Stimulated activated naive CD8-positive, alpha-beta T cell treated with anti-CD3 and anti-CD28 coated beads, Interleukin-15, Interleukin-2, amounts not matched to agents 100 ng/mL and 50 ng/mL, for 24 hours (primary cell): ENCODE data around the gene TTC7B.
A peak's percentile ranks its signal among the peaks of the same experiment; 100 is the strongest.

ENCODE experiments used
- H3K27ac Mint-ChIP-seq: one replicate; pipeline ENCODE4 v1.8.0; 2021; ENCODE audit warnings: mild to moderate bottlenecking, mixed read lengths
- H3K27me3 Mint-ChIP-seq: one replicate; pipeline ENCODE4 v1.8.0; 2021; ENCODE audit warnings: mixed read lengths
- H3K36me3 Mint-ChIP-seq: one replicate; pipeline ENCODE4 v1.8.0; 2021; ENCODE audit warnings: low read depth, mixed read lengths
- H3K4me1 Mint-ChIP-seq: one replicate; pipeline ENCODE4 v1.8.0; 2021; ENCODE audit warnings: low read depth, mixed read lengths
- H3K4me3 Mint-ChIP-seq: one replicate; pipeline ENCODE4 v1.8.0; 2021; ENCODE audit warnings: mild to moderate bottlenecking, mixed read lengths
- H3K9me3 Mint-ChIP-seq: one replicate; pipeline ENCODE4 v1.8.0; 2021; ENCODE audit warnings: mixed read lengths

Gene TTC7B

DNA sequence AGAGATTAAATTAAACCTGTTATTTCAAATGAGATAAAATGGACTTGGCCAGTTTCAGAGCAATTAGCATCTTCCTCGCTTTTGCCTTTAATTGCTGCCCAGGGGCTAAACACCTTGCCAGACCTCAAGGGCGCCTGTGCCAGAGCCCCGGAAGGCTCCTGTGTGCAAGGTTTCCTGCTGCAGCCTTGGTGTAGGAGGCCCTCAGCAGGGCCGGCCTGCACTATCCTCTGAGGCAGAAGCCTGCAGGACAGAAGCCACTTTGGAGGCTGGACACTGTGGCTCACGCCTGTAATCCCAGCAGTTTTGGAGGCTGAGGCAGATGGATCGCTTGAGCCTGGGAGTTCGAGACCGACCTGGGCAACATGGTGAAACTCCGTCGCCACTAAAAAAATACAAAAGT is 269.0 kb downstream of the TTC7B start:
- Mint-ChIP-seq H3K36me3 (no peaks in the 10 kb centered on the region), H3K27me3 (no peaks in the 10 kb centered on the region), H3K4me3 (no peak overlapping the region), H3K9me3 (no peaks in the 10 kb centered on the region), H3K27ac (no peak overlapping the region), H3K4me1 (no peaks in the 10 kb centered on the region)

DNA sequence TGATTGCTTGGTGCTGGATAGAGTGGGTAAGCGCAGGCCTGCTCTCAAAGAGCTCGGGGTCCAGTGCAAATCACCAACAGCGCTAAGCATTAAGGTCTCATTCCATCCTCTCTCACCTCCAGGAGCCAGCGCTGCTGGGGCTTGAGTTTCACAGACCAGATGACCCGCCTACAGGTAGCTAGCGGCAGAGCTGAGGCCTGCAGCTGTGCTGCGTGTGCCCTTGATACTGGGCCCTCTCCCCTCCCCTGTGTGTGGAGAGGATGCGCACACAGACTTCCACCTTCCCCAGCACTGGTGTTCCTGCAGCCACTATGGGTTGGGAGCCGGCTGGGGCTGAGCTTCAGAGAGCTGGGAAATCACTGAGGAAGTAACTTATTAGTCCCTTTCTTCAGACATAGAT is 269.5 kb downstream of the TTC7B start:
- Mint-ChIP-seq H3K27ac (no peak overlapping the region), H3K9me3 (no peaks in the 10 kb centered on the region), H3K36me3 (no peaks in the 10 kb centered on the region), H3K27me3 (no peaks in the 10 kb centered on the region), H3K4me3 (no peak overlapping the region), H3K4me1 (no peaks in the 10 kb centered on the region)

DNA sequence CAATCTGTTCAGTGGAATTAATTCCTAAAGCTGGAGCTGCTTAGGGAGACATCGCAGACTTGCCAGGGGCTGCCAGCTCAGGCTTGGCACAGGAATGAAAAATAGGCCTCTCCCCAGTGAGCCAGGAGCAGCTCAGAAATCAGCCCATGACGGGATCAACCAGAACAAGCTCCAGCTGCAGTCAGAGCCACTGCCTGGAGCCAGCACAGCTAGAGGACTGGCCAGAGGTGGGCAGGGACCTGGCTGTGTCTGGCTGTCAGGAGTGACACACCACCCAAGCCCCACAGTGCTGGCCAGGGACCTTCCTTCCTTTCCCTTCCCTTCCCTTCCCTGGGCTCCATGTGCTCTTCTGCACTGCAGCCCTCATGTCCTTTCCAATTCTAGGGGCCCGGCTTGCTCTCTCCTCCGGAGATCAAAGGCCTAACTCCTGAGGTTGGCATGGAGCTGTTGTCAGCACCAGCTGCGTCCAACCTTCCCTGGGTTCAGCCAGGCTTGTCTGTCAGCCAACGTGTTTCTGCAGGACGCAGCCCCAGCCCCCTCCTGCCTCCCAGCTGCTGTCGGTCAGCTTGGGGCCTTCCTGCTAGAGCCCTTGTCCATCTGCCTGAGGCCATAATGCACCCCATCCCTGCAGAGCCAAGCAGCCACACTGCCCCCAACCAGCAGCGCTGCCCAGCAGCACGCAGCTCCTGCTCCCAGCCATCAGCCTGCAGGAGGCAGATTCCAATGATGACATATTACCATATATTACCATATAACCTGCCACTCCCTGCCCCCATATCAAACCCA is 270.1 kb downstream of the TTC7B start:
- Mint-ChIP-seq H3K36me3 (no peaks in the 10 kb centered on the region), H3K27ac (no peak overlapping the region), H3K9me3 (no peaks in the 10 kb centered on the region), H3K27me3 (no peaks in the 10 kb centered on the region), H3K4me1 (no peaks in the 10 kb centered on the region), H3K4me3 (no peak overlapping the region)

DNA sequence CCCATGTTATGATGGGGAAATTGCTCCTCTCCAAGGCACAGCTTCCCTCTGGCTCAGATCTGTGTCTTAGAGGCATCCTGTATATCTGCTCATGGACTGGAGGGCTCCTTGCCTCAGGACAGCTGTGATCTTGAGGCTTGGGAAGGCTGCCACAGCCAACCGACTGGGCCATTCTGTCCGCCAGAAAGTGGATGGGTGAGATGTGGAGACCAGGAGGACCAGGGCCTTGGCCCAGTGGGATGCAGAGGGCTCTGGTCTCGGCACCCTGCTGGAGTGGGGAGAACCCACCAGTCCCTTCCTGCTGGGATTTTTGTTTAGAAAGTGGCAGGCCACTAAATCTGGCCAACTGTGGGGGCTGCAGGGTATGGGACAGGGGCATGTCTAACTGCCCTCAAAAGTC is 270.8 kb downstream of the TTC7B start:
- no peak overlapping the region for H3K27ac Mint-ChIP-seq
- no peak overlapping the region for H3K4me3 Mint-ChIP-seq
- no peaks in the 10 kb centered on the region for H3K27me3 Mint-ChIP-seq
- H3K4me1 Mint-ChIP-seq, result no peaks in the 10 kb centered on the region
- no peaks in the 10 kb centered on the region for H3K36me3 Mint-ChIP-seq
- H3K9me3 Mint-ChIP-seq, result no peaks in the 10 kb centered on the region

DNA sequence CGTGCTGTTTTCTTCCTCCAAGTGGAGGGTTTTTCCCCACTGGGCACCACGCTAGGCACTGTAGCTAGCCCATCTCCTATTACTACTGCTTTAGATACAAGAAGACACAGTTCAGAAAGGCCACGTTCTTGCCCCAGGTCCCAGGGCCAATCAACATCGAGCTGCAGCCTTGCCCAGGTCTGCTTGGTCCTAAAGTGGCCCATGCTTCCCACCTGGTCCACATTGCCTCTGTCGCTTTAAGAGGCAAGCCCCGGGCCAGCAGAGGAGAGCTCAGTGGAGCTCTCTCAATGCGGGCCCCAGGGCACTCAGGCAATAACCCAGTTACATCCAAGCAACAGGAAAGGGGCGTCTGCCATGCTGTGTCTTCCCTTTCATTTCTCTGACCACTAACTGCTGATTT is 271.3 kb downstream of the TTC7B start:
- H3K9me3 Mint-ChIP-seq, result no peaks in the 10 kb centered on the region
- no peak overlapping the region for H3K4me3 Mint-ChIP-seq
- H3K4me1 Mint-ChIP-seq, result no peaks in the 10 kb centered on the region
- no peaks in the 10 kb centered on the region for H3K36me3 Mint-ChIP-seq
- no peak overlapping the region for H3K27ac Mint-ChIP-seq
- no peaks in the 10 kb centered on the region for H3K27me3 Mint-ChIP-seq

DNA sequence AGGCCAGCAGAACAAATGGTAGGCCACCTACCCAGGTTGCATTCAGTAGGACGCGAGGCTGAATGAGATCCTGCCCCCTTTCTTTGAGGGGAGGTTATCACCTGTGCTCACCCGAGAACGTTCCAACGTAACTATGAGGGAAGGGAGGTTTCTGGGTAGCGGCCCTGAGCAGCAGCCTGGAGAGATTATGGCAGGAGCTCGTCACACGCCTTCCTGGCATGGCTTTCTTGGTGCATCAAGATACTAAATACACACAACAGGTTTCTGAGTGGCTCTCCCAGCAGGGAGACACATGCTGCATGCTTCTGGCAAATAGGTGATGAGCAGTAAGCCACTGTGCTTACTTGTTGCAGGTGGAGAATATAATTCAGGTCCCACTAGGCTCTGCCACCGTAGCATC is 271.7 kb downstream of the TTC7B start:
- Mint-ChIP-seq H3K27ac (no peak overlapping the region), H3K4me1 (no peaks in the 10 kb centered on the region), H3K27me3 (no peaks in the 10 kb centered on the region), H3K9me3 (no peaks in the 10 kb centered on the region), H3K4me3 (no peak overlapping the region), H3K36me3 (no peaks in the 10 kb centered on the region)

DNA sequence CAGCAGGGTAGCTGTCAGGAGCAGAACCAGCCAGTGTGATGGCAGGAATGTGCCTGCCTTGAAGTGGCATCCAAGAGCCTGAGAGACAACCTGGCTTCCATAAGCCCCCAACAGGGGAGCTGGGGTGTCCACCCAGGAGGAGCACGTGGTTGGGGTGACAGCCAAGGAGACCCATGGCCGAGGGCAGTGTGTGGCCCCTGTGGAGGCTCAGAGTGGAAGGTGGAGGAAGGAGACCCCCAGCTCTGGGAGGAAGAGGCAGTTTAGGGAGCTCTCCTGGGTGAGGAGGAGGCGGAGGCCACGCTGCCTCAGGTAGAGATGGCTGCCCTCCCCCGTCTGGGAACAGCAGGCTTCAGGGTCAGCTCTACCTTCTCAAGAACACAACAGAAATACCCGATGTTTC is 272.4 kb downstream of the TTC7B start:
- no peaks in the 10 kb centered on the region for H3K4me1 Mint-ChIP-seq
- H3K4me3 Mint-ChIP-seq, result no peak overlapping the region
- H3K9me3 Mint-ChIP-seq, result no peaks in the 10 kb centered on the region
- no peaks in the 10 kb centered on the region for H3K27me3 Mint-ChIP-seq
- H3K27ac Mint-ChIP-seq, result no peak overlapping the region
- no peaks in the 10 kb centered on the region for H3K36me3 Mint-ChIP-seq

DNA sequence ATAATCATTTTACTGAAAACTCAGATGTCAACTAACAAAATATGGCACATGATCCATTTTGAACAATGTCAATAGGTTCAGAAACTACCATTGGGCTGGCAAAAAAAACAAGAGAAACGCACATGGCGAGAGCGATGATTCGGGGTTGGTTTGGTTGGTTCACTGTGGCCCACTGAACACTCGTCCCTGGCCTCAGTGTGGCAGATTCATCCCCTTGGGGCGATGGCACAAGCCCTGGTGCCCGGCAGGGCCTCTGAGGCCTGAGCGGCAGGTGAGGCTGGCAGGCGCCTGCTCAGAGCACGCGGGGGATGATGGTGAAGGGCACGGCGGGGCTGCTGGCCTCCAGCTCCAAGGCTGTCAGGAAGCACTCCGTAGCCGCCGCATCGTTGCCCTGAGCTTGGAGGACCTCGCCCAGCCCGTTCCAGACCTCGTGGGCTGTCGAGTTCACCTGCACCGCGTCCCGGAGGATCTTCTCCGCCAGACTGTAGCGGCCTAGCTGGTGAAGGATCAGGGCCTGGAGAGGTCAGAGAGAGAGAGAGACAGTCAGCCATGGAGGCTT is 275.1 kb downstream of the TTC7B start:
- H3K36me3 Mint-ChIP-seq, result no peaks in the 10 kb centered on the region
- H3K9me3 Mint-ChIP-seq, result no peaks in the 10 kb centered on the region
- no peak overlapping the region for H3K27ac Mint-ChIP-seq
- H3K4me3 Mint-ChIP-seq, result no peak overlapping the region
- no peaks in the 10 kb centered on the region for H3K4me1 Mint-ChIP-seq
- no peaks in the 10 kb centered on the region for H3K27me3 Mint-ChIP-seq

DNA sequence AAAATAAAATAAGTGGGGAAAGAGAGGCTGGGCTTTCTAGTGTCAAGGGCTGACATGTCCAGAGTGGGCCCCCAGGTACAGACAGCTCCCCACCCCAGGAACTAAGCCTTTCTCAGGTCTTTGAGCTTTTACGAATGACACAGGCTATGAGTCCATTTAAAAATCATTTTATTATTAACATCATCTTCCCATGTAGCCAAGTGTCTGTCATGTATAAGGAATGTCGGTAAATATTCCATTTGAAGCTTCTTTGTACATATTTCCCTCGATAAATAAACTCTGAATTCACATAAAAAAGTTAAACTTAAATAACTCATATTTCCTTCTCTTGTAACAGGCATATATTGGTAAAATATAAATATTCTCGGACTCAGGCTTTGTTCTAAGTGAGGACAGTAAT is 275.8 kb downstream of the TTC7B start:
- no peaks in the 10 kb centered on the region for H3K4me1 Mint-ChIP-seq
- no peaks in the 10 kb centered on the region for H3K9me3 Mint-ChIP-seq
- no peak overlapping the region for H3K27ac Mint-ChIP-seq
- no peaks in the 10 kb centered on the region for H3K27me3 Mint-ChIP-seq
- no peaks in the 10 kb centered on the region for H3K36me3 Mint-ChIP-seq
- no peak overlapping the region for H3K4me3 Mint-ChIP-seq

DNA sequence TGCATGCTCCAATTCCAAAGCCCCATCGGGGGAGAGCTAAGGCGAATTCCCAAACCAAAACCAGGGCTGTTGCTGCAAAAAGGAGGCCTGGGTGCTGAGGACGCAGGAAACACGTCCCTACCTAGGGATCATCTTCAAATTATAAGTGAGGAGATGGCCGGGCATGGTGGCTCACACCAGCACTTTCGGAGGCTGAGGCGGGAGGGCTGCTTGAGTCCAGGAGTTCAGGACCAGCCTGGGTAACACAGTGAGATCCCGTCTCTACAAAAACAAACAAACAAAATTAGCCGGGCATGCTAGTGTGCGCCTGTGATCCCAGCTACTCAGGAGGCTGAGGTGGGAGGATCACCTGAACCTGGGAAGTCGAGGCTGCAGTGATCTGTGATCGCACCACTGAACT is 276.2 kb downstream of the TTC7B start:
- H3K4me3 Mint-ChIP-seq, result no peak overlapping the region
- H3K27me3 Mint-ChIP-seq, result no peaks in the 10 kb centered on the region
- no peaks in the 10 kb centered on the region for H3K9me3 Mint-ChIP-seq
- H3K27ac Mint-ChIP-seq, result no peak overlapping the region
- no peaks in the 10 kb centered on the region for H3K4me1 Mint-ChIP-seq
- H3K36me3 Mint-ChIP-seq, result no peaks in the 10 kb centered on the region

DNA sequence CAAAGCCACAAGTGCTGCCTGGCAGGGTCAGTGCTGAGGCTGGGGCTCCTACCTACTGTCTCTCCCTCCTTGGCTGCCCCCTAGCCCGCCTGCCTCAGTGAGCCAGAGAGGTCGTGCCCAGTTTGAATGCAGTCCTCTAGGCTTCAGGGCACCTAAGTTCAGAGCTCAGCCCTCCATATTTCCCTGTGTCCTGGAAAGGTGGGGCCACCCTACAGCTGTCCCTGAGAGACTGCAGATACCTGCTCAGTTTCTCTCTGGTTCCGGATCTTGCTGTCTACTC is 276.8 kb downstream of the TTC7B start:
- Mint-ChIP-seq H3K4me3 (no peak overlapping the region), H3K27me3 (no peaks in the 10 kb centered on the region), H3K27ac (no peak overlapping the region), H3K36me3 (no peaks in the 10 kb centered on the region), H3K4me1 (no peaks in the 10 kb centered on the region), H3K9me3 (no peaks in the 10 kb centered on the region)

DNA sequence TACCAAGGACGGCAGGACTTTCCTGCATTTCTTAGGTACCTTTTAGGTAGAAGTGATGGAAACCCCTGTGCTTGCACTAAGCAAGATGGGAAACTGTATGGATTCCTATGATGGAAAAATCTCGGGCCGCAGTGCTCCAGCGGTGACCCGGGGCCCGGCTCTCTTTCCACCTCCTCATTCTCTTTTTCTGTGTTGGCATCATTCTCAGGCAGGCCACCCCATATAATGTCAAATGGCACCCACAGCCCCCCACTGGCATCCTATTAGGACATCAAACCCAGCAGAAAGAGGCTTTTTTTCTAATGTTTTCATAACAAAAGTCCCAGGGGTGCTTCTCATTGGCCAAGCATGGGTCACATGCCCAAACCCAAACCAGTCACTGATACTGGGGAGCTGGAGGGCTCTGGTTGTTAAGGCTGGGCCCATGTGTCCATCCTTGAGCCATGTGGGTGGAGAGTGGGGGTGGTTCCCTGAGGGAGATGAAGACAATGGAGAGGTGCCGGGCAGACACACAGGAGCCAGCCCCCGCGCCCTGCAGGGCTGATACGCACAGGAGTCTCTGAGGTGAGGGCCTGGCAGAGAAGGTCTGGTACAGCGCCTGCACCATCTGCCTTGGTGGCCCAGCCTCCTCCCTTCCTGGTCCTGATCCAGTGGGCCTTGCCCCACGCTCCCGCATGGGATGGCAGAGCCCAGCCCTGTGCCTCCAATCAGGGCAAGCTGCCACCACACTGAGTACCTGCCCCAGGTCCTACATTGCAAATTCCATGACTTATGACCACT is 277.3 kb downstream of the TTC7B start:
- no peaks in the 10 kb centered on the region for H3K27me3 Mint-ChIP-seq
- no peaks in the 10 kb centered on the region for H3K9me3 Mint-ChIP-seq
- no peaks in the 10 kb centered on the region for H3K36me3 Mint-ChIP-seq
- no peak overlapping the region for H3K4me3 Mint-ChIP-seq
- no peaks in the 10 kb centered on the region for H3K4me1 Mint-ChIP-seq
- no peak overlapping the region for H3K27ac Mint-ChIP-seq

DNA sequence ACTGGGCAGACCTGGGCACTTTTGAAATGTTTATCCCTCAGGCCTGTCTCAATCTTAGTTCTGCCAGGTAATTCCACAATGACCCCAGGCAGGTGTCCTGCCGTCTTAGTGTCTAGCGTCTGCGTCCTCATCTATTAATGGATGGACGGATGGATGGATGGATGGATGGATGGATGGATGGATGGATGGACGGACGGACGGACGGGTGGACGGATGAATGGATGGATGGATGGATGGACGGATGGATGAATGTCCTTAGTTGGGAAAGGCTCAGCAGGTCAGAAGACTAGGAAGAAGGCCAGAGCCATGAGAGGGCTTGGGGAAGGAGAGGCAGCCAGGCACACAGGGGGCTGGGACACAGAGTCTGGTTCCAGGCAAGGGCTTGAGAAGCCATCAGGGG is 278.1 kb downstream of the TTC7B start:
- no peaks in the 10 kb centered on the region for H3K9me3 Mint-ChIP-seq
- no peak overlapping the region for H3K4me3 Mint-ChIP-seq
- no peak overlapping the region for H3K27ac Mint-ChIP-seq
- no peaks in the 10 kb centered on the region for H3K27me3 Mint-ChIP-seq
- H3K36me3 Mint-ChIP-seq, result no peaks in the 10 kb centered on the region
- H3K4me1 Mint-ChIP-seq, result no peaks in the 10 kb centered on the region

DNA sequence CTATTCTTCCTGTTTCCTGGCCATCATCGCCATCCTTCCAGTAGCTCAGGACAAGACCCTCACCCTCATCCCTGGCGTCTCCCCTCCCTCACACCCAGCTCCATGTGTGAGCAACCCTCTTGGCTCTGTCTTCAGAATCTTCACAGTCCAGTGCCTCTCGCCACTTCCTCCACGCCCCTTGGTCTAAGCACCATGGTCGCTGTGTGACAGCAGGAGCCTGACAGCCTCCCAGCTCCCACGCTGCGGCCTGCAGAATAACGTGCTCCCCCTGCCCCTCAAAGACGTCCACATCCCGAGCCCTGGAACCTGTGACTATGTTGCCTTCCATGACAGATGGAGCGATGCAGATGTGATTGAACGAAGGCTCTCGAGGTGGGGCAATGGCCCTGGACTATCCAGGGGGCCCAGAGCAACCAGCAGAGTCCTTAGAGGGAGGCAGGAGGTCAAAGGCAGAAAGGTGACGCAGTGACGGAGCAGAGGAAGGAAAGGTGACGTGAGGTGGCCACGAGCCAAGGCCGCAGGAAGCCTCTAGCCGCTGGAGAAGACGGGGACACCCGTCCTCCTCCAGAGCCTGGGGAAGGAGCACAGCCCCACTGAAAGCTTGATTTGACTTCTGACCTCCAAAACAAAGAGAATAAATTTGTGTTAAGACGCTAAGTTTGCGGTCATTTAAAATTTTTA is 279.6 kb downstream of the TTC7B start:
- H3K4me3 Mint-ChIP-seq, result no peak overlapping the region
- H3K36me3 Mint-ChIP-seq, result no peaks in the 10 kb centered on the region
- H3K27ac Mint-ChIP-seq, result peak overlapping the region; percentile 39
- no peaks in the 10 kb centered on the region for H3K4me1 Mint-ChIP-seq
- H3K27me3 Mint-ChIP-seq, result no peaks in the 10 kb centered on the region
- no peaks in the 10 kb centered on the region for H3K9me3 Mint-ChIP-seq

DNA sequence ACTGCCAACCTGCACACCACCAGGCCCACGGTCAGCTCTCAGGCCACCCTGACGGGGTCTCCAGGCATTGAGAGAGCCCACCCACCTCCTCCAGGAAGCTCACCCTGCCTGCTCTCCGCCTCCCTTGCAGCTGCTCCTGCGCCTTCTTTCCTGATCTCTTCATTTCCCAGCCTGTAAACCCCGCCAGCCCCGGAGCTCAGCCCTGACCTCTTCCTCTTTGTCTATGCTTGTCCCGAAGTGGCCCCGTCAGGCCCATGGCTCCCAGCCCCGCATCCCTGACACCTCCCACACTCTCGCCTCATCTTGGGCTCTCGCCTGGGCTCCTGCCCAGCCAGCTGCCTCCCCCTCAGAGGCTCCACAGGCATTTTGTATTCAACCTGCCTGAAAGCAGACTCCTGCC is 280.1 kb downstream of the TTC7B start:
- H3K36me3 Mint-ChIP-seq, result no peaks in the 10 kb centered on the region
- no peaks in the 10 kb centered on the region for H3K9me3 Mint-ChIP-seq
- H3K4me1 Mint-ChIP-seq, result no peaks in the 10 kb centered on the region
- peak overlapping the region; percentile 39 for H3K27ac Mint-ChIP-seq
- no peak overlapping the region for H3K4me3 Mint-ChIP-seq
- no peaks in the 10 kb centered on the region for H3K27me3 Mint-ChIP-seq
